ENCODE data around the gene ARMC9. TPM values are rescaled to one million over a fixed set of nuclear protein-coding genes. Genes with fewer than 3 reads are reported as not detected.

ARMC9 gene
- total and polyA plus RNA-seq, 9 donors: 16.7 to 33.5 (median 29.3) TPM

DNA sequence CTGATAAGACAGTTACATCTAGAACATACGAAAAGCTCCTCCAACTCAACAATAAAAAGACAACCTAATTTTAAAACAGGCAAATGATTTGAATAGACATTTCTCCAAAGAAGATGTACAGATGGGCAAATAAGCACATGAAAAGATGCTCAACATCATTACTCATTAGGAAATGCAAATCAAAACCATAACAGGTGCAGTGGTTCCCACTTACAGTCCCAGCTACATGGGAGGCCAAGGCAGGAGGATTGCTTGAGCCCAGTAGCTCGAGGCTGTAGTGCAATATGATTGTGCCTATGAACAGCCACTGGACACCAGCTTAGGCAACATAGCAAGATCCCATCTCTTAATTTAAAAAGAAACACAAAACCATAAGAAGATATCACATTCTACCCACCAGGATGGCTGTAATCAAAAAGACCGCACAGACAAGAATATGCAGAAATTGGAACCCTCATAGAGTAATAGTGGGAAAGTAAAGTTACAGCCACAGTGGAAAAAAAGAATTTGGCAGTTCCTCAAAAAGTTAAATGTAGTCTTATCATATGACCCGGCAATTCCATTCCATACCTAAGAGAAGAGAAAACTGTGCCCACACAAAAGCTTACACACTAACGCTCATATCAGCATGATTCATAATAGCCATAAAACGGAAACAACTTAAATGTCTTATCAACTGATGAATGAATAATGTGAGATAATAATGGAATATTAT lies 30.5 kb upstream of the ARMC9 start:
- TF ChIP-seq, protein P1, sequence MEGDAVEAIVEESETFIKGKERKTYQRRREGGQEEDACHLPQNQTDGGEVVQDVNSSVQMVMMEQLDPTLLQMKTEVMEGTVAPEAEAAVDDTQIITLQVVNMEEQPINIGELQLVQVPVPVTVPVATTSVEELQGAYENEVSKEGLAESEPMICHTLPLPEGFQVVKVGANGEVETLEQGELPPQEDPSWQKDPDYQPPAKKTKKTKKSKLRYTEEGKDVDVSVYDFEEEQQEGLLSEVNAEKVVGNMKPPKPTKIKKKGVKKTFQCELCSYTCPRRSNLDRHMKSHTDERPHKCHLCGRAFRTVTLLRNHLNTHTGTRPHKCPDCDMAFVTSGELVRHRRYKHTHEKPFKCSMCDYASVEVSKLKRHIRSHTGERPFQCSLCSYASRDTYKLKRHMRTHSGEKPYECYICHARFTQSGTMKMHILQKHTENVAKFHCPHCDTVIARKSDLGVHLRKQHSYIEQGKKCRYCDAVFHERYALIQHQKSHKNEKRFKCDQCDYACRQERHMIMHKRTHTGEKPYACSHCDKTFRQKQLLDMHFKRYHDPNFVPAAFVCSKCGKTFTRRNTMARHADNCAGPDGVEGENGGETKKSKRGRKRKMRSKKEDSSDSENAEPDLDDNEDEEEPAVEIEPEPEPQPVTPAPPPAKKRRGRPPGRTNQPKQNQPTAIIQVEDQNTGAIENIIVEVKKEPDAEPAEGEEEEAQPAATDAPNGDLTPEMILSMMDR (IDR thresholded peaks at IDR 0.05): no peak
- TF ChIP-seq POLR2A (IDR thresholded peaks at IDR 0.05) (no peak), EP300 (IDR thresholded peaks at IDR 0.05) (no peak)
- Histone ChIP-seq H3K36me3 (no peaks in the 10 kb centered on the region), H3K27me3 (no peaks in the 10 kb centered on the region), H3K4me1 (ENCODE audit: insufficient read depth) (no peaks in the 10 kb centered on the region), H3K27ac (no peak overlapping the region), H3K9me3 (no peaks in the 10 kb centered on the region), H3K4me3 (no peak overlapping the region)
- intact Hi-C loops (cut with DNase I): no loop called here
- DNase-seq: no peak
- 75 to 82% (median 78%) methylated on average over 6 of the region's 6 CpGs for WGBS, 3 donors

DNA sequence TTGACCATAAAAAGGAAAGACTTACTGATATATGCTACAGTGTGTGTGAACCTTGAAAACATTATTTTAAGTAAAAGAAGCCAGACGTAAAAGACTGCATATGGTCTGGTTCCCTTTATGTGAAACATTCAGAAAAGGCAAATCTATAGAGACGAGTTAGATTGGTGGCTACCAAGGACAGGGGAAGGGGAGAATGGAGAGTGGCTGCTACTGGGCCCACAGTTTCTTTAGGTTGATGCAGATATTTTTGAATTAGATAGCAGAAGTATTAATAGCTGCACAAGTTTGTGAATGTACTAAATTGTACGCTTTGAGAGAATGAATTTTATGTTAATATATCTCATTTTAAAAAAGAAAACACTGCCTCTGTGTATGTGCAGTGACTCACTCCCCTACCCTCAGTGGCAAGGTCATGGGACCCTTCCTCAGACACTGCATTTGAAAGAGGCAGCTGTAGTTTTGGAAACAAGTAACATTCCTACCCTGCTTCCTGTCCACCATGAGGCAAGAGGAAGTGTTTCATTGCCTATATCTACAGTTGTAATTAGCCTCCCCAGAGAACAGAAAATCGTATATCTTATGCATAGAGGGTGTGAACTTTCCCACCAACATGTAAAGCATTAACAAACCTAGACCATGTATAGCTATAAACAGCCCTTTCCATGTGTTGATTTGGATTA lies 29.8 kb upstream of the ARMC9 start:
- H3K4me1 ChIP-seq (ENCODE audit: insufficient read depth): no peaks in the 10 kb centered on the region
- no peaks in the 10 kb centered on the region for H3K36me3 ChIP-seq
- H3K9me3 ChIP-seq: no peaks in the 10 kb centered on the region
- no peak for DNase-seq
- no peaks in the 10 kb centered on the region for H3K27me3 ChIP-seq
- TF ChIP-seq POLR2A (IDR thresholded peaks at IDR 0.05) (no peak), EP300 (IDR thresholded peaks at IDR 0.05) (no peak)
- TF ChIP-seq, protein P1 (IDR thresholded peaks at IDR 0.05): no peak
- 79 to 83% (median 82%) methylated on average over 4 of the region's 4 CpGs for WGBS, 3 donors
- intact Hi-C loops (cut with DNase I): no loop called here
- H3K4me3 ChIP-seq: no peak overlapping the region
- H3K27ac ChIP-seq: no peak overlapping the region

DNA sequence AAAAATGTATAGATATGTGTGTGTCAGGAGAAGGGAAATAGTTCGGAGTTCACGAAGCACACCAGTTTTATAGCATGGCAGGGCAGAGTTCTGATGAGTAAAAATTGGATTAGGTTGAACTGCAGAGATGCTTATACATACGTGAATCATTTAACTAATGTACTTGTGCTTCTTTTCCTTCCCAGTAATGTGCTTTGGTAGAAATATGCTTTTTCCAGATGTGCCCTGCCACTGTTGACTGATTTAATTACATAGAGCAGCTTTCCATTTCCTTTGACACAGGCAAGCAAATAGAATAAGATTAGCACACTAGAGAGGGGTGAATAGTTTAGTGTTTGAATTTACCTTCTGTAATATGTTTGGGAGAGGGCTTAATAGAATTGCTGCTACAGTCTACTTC lies 28.9 kb upstream of the ARMC9 start:
- intact Hi-C loops (cut with DNase I): no loop called here
- no peaks in the 10 kb centered on the region for H3K4me1 ChIP-seq (ENCODE audit: insufficient read depth)
- H3K4me3 ChIP-seq: no peak overlapping the region
- no peak for TF ChIP-seq EP300 (IDR thresholded peaks at IDR 0.05)
- WGBS, 3 donors: 80 to 94% (median 89%) methylated on average over 3 of the region's 3 CpGs
- H3K36me3 ChIP-seq: no peaks in the 10 kb centered on the region
- H3K27ac ChIP-seq: no peak overlapping the region
- H3K9me3 ChIP-seq: no peaks in the 10 kb centered on the region
- H3K27me3 ChIP-seq: no peaks in the 10 kb centered on the region
- DNase-seq: no peak

DNA sequence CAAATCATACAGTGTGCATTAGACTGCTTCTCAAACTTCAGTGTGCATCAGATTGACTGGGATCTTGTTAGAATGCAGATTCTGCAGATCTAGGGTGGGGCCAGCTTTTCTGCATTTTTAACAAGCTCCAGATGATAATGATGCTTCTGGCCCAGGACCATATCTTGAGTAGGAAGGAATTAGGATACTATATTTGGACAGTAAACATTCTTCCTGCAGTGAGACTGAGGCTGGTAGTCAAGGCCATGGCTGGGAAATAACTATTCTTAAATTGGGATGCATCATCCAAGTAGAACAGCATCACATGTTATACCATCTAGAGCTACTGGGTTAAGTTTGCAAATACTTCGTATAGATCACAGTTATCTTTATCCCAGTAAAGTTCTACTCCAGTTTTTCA lies 28.4 kb upstream of the ARMC9 start:
- no peak overlapping the region for H3K4me3 ChIP-seq
- no peaks in the 10 kb centered on the region for H3K36me3 ChIP-seq
- H3K9me3 ChIP-seq: no peaks in the 10 kb centered on the region
- no peaks in the 10 kb centered on the region for H3K4me1 ChIP-seq (ENCODE audit: insufficient read depth)
- no peak for TF ChIP-seq EP300 (IDR thresholded peaks at IDR 0.05)
- TF ChIP-seq POLR2A (IDR thresholded peaks at IDR 0.05): no peak
- TF ChIP-seq, protein P1 (IDR thresholded peaks at IDR 0.05): no peak
- DNase-seq: no peak
- WGBS, 3 donors: 4 to 23% (median 13%) methylated on average over 1 of the region's 1 CpG
- intact Hi-C loops (cut with DNase I): no loop called here
- H3K27me3 ChIP-seq: no peaks in the 10 kb centered on the region
- no peak overlapping the region for H3K27ac ChIP-seq

DNA sequence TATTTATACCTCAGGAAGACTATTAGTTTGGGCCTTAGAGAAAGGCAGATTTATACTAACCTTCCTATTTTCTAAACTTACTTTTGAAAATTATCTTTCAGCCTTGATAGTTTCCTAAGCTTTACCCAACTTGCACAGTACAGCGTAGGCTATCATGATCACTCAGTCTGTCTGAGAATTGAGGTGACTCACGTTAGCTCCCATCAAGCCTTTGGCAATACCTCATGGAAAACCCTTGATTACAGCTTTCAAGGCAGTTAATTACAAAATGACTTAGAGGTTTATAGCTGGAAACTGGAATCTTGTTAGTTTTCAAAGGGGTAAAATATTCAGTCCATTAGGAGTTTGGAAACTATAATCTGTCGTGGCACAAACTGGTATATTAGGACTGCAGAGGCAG lies 26.4 kb upstream of the ARMC9 start:
- H3K4me3 ChIP-seq: no peak overlapping the region
- no peak overlapping the region for H3K27ac ChIP-seq
- no peaks in the 10 kb centered on the region for H3K27me3 ChIP-seq
- no peaks in the 10 kb centered on the region for H3K9me3 ChIP-seq
- H3K36me3 ChIP-seq: no peaks in the 10 kb centered on the region
- no peak for DNase-seq
- TF ChIP-seq EP300 (IDR thresholded peaks at IDR 0.05): no peak
- no peak for TF ChIP-seq POLR2A (IDR thresholded peaks at IDR 0.05)
- TF ChIP-seq, protein P1 (IDR thresholded peaks at IDR 0.05): no peak
- intact Hi-C loops (cut with DNase I): no loop called here
- no peaks in the 10 kb centered on the region for H3K4me1 ChIP-seq (ENCODE audit: insufficient read depth)
- WGBS, 3 donors: 65 to 91% (median 72%) methylated on average over 3 of the region's 3 CpGs

Measured in ovary (tissue), 9 donors.